ENCODE measurements around the gene XAB2. TPM values are rescaled to one million over a fixed set of nuclear protein-coding genes. Genes with fewer than 3 reads are reported as not detected.

The XAB2 gene
- total RNA-seq, 1 experiment from 2014 or later = 84.4 TPM

DNA sequence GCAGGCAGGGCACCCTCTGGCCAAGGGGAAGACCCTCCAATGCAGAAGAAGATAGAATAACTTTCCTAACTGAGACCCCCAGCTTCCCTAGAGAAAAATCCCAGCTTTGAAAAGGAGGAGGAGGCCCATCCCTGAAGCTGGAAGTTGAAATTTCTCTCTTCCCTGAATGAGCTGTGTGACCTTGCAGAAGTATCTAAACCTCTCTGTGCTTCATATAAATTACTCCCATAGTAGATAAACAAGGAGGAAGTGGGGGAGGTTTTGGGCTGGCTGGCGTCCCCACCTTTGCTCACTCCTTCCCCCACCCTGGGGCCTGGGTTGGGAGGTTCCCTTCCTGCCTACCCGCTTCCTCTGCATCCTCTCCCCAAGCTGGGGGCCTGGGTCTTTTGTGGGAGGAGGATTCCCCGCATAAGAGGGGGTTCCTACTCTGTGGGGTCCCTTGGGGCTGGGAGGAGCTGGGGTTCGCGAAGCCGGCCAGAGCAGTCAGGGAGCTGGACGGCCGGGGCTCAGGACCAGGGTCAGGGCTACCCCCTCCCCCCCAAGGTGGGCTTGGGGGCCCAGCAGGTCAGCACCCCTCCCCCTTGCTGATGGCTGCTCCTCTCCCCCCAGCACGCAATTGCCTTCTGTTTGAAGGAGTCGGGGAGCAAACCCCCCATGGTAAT lies 22.0 kb downstream of the XAB2 start:
- no peaks in the 10 kb centered on the region for H3K27me3 ChIP-seq (ENCODE audit: low read length)
- no peak for TF ChIP-seq EZH2phosphoT487 (IDR thresholded peaks at IDR 0.05; ENCODE audit: borderline replicate concordance, low read length)
- TF ChIP-seq EZH2 (IDR thresholded peaks at IDR 0.05; ENCODE audit: low read length, unreplicated experiment) = no peak
- TF ChIP-seq, protein P1, sequence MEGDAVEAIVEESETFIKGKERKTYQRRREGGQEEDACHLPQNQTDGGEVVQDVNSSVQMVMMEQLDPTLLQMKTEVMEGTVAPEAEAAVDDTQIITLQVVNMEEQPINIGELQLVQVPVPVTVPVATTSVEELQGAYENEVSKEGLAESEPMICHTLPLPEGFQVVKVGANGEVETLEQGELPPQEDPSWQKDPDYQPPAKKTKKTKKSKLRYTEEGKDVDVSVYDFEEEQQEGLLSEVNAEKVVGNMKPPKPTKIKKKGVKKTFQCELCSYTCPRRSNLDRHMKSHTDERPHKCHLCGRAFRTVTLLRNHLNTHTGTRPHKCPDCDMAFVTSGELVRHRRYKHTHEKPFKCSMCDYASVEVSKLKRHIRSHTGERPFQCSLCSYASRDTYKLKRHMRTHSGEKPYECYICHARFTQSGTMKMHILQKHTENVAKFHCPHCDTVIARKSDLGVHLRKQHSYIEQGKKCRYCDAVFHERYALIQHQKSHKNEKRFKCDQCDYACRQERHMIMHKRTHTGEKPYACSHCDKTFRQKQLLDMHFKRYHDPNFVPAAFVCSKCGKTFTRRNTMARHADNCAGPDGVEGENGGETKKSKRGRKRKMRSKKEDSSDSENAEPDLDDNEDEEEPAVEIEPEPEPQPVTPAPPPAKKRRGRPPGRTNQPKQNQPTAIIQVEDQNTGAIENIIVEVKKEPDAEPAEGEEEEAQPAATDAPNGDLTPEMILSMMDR (conservative IDR thresholded peaks at IDR 0.05; ENCODE audit: low read depth, low read length) = no peak
- H3F3A ChIP-seq (ENCODE audit: low read length, unreplicated experiment) = no peaks in the 10 kb centered on the region
- no TSS peak for BruUV-seq (replicated peaks)
- no peak overlapping the region for H3K9ac ChIP-seq (ENCODE audit: low read length)
- peaks cover 6% of the 10 kb centered on the region; the same call in 1 of the 2 replicates for H4K20me1 ChIP-seq (ENCODE audit: low read length)
- POLR2A ChIA-PET (ENCODE audit: unreplicated experiment) = no interaction called here
- ATAC-seq = no peak
- intact Hi-C loops (cut with micrococcal nuclease) = no loop called here
- H3K36me3 ChIP-seq (ENCODE audit: low read depth, low read length) = peaks cover 4% of the 10 kb centered on the region; the same call in 1 of the 2 replicates
- no peaks in the 10 kb centered on the region for H3K9me3 ChIP-seq (ENCODE audit: low read length)
- H3K4me3 ChIP-seq (ENCODE audit: low read length) = no peak overlapping the region
- DNase-seq = no peak
- H3K4me2 ChIP-seq (ENCODE audit: low read length) = no peak overlapping the region
- H3K27ac ChIP-seq (ENCODE audit: low read length) = no peak overlapping the region
- no peak overlapping the region for H2AFZ ChIP-seq (ENCODE audit: low read length)
- no peaks in the 10 kb centered on the region for H3K4me1 ChIP-seq (ENCODE audit: insufficient read depth, low read length)
- peaks cover 2% of the 10 kb centered on the region for H3K79me2 ChIP-seq (ENCODE audit: low read length)
- CTCF ChIA-PET = no interaction called here
- no peaks in the 10 kb centered on the region for H3K9me2 ChIP-seq (replicated peaks; ENCODE audit: low read length)

DNA sequence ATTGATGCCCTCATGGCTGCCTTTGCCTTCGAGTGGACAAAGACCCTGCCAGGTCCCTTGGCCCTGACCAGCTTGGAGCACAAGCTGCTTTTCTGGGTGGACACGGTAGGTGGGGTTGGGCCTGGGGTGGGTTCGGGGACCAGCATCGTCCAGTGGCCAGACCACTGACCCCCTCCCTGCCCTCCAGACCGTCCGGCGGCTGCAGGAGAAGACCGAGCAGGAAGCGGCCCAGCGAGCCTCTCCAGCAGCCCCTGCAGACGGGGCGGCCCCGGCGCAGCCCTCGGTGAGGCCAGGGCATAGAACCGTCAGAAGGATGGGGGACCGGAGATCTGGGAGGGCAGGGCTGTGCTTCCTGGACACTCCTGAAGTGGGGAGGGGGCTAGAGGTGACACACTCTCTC lies 23.1 kb downstream of the XAB2 start:
- no peaks in the 10 kb centered on the region for H3K27me3 ChIP-seq (ENCODE audit: low read length)
- no peak overlapping the region for H3K4me2 ChIP-seq (ENCODE audit: low read length)
- peaks cover 5% of the 10 kb centered on the region for H3K79me2 ChIP-seq (ENCODE audit: low read length)
- ChIA-PET CTCF (no interaction called here), POLR2A (ENCODE audit: unreplicated experiment) (no interaction called here)
- no peak for ATAC-seq
- no peaks in the 10 kb centered on the region for H3K4me1 ChIP-seq (ENCODE audit: insufficient read depth, low read length)
- no peaks in the 10 kb centered on the region for H3K9me2 ChIP-seq (replicated peaks; ENCODE audit: low read length)
- H2AFZ ChIP-seq (ENCODE audit: low read length) = no peak overlapping the region
- H3K27ac ChIP-seq (ENCODE audit: low read length) = no peak overlapping the region
- H3K9ac ChIP-seq (ENCODE audit: low read length) = no peak overlapping the region
- DNase-seq = no peak
- TF ChIP-seq, protein P1 (conservative IDR thresholded peaks at IDR 0.05; ENCODE audit: low read depth, low read length) = no peak
- no peak for TF ChIP-seq EZH2 (IDR thresholded peaks at IDR 0.05; ENCODE audit: low read length, unreplicated experiment)
- TF ChIP-seq EZH2phosphoT487 (IDR thresholded peaks at IDR 0.05; ENCODE audit: borderline replicate concordance, low read length) = no peak
- no TSS peak for BruUV-seq (replicated peaks)
- intact Hi-C loops (cut with micrococcal nuclease) = no loop called here
- no peak overlapping the region for H3K4me3 ChIP-seq (ENCODE audit: low read length)
- H3K9me3 ChIP-seq (ENCODE audit: low read length) = no peaks in the 10 kb centered on the region
- H4K20me1 ChIP-seq (ENCODE audit: low read length) = peaks cover 7% of the 10 kb centered on the region; the same call in 1 of the 2 replicates
- no peaks in the 10 kb centered on the region for H3F3A ChIP-seq (ENCODE audit: low read length, unreplicated experiment)
- peaks cover 4% of the 10 kb centered on the region; the same call in 1 of the 2 replicates for H3K36me3 ChIP-seq (ENCODE audit: low read depth, low read length)

Data from PC-3 (cell line).